ENCODE measurements around the gene VPS52.

VPS52 gene

DNA sequence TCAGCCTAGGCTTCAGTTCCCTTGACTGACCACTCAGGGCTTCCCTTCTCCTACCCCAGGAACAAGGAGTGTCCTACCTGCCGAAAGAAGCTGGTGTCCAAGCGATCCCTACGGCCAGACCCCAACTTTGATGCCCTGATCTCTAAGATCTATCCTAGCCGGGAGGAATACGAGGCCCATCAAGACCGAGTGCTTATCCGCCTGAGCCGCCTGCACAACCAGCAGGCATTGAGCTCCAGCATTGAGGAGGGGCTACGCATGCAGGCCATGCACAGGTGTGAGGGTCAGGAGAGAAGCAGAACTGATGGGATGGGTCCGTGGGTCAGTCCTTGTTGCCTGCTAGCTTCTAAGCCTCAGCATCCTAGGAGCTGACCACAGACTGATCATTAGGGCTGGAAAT lies 61.8 kb downstream of the VPS52 start:
- Mint-ChIP-seq H3K4me1 (peaks cover 38% of the 10 kb centered on the region), H3K27me3 (peaks cover 17% of the 10 kb centered on the region), H3K4me3 (no peak overlapping the region), H3K27ac (no peak overlapping the region), H3K9me3 (no peaks in the 10 kb centered on the region), H3K36me3 (peaks cover 21% of the 10 kb centered on the region)
- no peak for ATAC-seq (ENCODE audit: low read depth)
- DNase-seq (ENCODE audit: low spot score in 2 of 2) = no peak

DNA sequence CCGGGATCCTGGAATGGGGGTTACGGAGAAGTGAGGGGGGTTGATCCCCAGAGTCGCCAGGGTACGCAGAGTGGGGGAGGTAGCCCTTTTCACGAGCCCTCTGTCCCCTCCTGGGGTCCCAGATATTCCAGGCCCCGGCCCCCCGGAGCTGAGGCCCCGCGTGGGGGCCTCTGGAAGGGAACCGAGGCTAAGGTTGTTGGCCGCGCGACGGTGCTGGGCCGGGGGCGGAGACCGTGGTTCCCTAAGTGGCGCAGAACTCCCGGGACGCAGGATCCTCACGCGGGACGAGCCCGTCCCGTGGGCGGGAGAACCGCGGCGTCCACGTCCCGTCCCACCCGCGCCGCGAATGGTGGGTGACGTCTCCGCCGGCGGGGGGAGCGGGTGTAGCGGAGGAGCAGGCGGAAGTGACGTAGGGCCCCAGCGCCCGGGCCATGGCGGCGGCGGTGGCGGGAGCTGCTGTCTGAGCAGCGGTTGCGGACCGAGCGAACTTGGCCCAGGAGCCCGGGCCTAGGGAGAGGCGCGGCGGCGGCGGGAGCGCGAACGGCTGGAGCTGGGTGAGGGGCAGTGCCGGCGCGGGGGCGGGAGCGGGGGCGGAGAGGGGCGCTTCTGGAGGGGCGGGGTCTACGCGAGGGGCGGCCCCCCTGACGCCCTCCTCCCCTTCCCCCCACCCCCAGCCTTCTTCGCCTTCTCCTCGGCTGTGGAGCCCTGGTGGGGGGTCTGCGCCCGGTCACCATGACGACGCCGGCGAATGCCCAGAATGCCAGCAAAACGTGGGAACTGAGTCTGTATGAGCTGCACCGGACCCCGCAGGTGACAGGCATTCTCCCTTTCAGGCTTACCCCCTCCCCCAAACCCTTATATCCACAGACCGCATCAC lies 63.3 kb downstream of the VPS52 start, which contains the start of gene RING1:
RING1 (plus strand) TSS at position 410 of the 877 bp plus-strand sequence; CDS start at position 733, 323 bp downstream.
- no peaks in the 10 kb centered on the region for H3K9me3 Mint-ChIP-seq
- DNase-seq (ENCODE audit: low spot score in 2 of 2) (peak; percentile 82 to 92), ATAC-seq (ENCODE audit: low read depth) (peak; percentile 74)
- peaks cover 19% of the 10 kb centered on the region for H3K36me3 Mint-ChIP-seq
- H3K4me1 Mint-ChIP-seq = peaks cover 35% of the 10 kb centered on the region
- H3K27ac Mint-ChIP-seq = peak within 1 kb of the TSS; percentile 89
- H3K4me3 Mint-ChIP-seq = peak within 1 kb of the TSS; percentile 88
- peaks cover 9% of the 10 kb centered on the region for H3K27me3 Mint-ChIP-seq

DNA sequence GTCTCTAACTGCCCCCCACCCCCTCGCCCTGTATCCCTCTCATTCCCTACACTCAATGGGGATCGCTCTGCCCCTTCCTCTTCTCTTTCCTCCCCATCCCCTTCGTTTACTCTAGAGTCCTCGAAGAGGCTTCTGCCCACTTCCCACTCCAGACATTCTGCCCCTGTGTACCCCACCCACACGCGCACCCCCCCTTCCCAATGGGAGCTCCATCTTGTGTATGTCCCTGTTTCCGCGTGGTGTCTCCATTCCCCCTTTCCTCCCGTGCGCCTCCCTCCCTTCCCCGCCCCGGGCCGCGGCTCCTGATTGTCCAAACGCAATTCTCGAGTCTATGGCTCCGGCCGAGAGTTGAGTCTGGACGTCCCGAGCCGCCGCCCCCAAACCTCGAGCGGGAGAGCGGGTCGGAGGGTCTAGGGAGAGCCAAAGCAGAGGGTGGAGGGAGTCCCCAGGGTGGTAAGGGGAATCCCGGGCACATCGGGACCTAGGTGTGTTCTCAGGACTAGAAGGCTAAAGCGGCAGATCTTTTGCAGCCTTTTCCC lies 64.1 kb downstream of the VPS52 start:
- H3K27me3 Mint-ChIP-seq = peaks cover 4% of the 10 kb centered on the region
- peak overlapping the region; percentile 88 for H3K4me3 Mint-ChIP-seq
- ATAC-seq (ENCODE audit: low read depth) = no peak
- H3K4me1 Mint-ChIP-seq = peaks cover 29% of the 10 kb centered on the region
- H3K9me3 Mint-ChIP-seq = no peaks in the 10 kb centered on the region
- peak overlapping the region; percentile 89 for H3K27ac Mint-ChIP-seq
- no peak for DNase-seq (ENCODE audit: low spot score in 2 of 2)
- peaks cover 26% of the 10 kb centered on the region for H3K36me3 Mint-ChIP-seq

DNA sequence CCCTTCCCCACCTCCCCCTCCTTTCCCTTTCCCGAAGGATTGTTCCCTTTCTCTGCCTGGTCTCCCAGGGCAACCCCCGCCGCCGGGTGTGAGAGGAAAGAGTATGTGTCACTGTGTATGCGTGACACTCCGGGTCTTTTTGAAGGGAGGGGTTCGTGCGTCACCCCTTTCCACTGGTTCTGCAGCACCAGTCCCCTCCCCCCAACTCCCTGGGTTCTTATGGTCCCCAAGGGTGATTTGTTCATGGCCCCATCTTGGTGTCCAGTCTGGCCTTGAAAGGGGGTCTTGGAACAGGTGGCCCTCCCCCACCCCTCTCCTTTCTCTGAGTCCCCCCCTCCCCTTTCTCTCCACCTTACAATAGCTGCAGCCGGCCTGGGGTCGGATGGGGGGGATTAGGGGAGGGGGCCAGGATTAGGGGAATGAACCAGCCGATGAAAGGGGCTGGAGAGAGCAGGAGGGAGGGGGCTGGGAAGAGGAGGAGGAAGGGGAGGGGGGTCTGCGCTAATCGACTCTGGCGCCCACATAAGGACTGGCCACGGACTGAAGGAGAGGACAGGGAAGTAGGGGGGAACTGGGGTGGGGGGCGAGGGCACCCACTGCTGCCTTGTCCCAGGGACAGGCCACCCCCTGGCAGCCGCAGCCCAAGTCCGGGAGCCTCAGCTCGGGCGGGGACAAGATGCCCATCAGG lies 64.7 kb downstream of the VPS52 start:
- Mint-ChIP-seq H3K4me1 (peaks cover 34% of the 10 kb centered on the region), H3K27ac (peak overlapping the region; percentile 89), H3K9me3 (no peaks in the 10 kb centered on the region), H3K36me3 (peaks cover 28% of the 10 kb centered on the region), H3K27me3 (peaks cover 1% of the 10 kb centered on the region), H3K4me3 (peak overlapping the region; percentile 88)
- DNase-seq (ENCODE audit: low spot score in 2 of 2) (no peak), ATAC-seq (ENCODE audit: low read depth) (no peak)

DNA sequence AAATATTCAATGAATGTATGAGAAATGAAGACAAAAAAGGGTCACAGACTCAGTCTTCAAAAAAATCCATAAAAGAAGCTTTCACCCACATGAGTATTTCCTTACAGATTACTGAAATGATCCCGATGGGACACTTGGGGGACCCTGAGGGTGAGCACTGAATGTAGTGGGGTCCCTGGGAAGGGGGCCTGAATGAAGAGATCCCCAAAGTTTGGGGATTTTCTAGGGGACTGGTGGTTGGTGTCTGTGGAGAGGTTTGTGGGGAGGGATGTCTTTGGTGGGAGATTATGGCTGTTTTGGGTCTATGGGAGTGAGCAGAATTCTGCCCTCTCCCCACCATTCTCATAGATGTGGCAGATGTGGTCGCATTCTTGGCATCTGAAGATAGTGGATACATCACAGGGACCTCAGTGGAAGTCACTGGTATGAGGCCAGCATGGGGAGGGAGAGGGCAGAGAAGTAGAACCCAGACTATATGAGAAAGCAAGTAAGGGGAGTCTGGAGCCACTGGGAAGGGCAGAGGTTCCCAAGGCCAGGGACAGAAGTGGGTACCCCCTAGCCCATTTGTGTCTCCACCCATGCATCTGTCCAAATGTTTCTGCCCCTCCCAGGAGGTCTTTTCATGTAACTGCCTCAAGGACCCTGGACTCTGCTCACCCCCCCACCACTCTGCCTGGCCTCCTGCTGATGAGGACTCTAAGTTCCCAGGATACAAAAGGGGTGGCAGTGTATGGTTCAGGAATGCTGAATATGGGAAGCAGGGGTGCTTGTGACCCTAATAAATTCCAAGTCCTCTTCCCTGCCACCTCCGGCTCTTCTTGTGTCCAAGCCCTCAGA lies 65.4 kb downstream of the VPS52 start:
- Mint-ChIP-seq H3K36me3 (peaks cover 25% of the 10 kb centered on the region), H3K27me3 (no peaks in the 10 kb centered on the region), H3K9me3 (no peaks in the 10 kb centered on the region), H3K27ac (no peak overlapping the region), H3K4me3 (peak overlapping the region; percentile 49), H3K4me1 (peaks cover 41% of the 10 kb centered on the region)
- ATAC-seq (ENCODE audit: low read depth) (no peak), DNase-seq (ENCODE audit: low spot score in 2 of 2) (no peak)

DNA sequence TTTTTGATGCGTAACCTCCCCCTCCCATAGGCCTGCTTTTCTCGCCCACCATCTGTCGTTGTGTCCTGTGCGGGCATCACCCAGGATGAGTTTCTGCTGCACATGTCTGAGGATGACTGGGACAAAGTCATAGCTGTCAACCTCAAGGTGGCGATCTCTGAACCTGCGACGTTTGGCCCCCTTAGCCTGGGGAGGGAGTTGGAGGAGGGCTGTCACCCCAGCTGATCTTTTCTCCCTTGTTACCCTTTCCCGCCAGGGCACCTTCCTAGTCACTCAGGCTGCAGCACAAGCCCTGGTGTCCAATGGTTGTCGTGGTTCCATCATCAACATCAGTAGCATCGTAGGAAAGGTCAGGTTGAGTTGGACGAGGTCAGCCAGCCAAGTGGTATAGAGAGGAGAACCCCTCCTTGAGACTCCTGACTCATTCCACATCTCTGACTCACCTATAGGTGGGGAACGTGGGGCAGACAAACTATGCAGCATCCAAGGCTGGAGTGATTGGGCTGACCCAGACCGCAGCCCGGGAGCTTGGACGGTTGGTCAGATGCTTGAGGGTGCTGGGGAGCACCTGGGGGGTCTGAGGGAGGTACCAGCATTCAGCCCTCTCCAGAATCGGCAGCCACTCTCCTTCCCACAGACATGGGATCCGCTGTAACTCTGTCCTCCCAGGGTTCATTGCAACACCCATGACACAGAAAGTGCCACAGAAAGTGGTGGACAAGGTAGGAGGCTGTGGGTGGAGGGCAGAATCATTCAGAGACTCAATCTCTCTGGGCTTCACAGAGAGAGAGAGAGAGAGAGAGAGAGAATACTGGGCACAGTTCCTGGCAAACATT lies 66.3 kb downstream of the VPS52 start:
- Mint-ChIP-seq H3K4me3 (peak overlapping the region; percentile 94), H3K36me3 (peaks cover 23% of the 10 kb centered on the region), H3K27ac (peak overlapping the region; percentile 0), H3K4me1 (peaks cover 47% of the 10 kb centered on the region), H3K27me3 (no peaks in the 10 kb centered on the region), H3K9me3 (no peaks in the 10 kb centered on the region)
- ATAC-seq (ENCODE audit: low read depth) (no peak), DNase-seq (ENCODE audit: low spot score in 2 of 2) (no peak)

DNA sequence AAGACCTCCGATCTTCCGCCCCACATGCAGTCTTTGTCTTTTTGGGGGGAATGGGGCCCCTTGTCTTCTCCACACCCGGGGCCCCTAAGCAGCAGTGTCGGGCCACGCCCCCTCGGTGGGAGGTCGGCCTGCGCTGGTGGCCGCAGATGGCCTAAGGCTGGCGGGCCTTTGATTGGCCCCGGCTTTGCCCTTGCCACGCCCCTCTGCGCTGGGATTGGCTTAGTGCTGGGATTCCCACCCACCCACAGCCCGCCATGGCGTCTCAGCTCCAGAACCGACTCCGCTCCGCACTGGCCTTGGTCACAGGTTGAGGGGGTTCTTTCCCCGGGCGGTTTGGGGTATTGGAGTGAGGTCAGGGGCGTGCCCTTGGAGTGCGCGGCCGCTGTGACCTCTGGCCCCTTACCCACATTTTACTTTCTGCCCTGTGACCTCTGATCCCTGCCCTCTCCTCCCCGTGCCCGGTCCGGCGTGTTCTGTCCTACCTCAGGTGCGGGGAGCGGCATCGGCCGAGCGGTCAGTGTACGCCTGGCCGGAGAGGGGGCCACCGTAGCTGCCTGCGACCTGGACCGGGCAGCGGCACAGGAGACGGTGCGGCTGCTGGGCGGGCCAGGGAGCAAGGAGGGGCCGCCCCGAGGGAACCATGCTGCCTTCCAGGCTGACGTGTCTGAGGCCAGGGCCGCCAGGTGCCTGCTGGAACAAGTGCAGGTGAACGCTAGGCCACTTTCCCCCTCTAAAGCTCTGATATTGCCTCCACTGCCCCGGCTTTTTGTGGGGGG lies 67.1 kb downstream of the VPS52 start, which contains the start of gene HSD17B8:
HSD17B8 (plus strand) TSS at position 241 of the 776 bp plus-strand sequence; CDS start at position 255, 14 bp downstream.
- no peaks in the 10 kb centered on the region for H3K9me3 Mint-ChIP-seq
- no peaks in the 10 kb centered on the region for H3K27me3 Mint-ChIP-seq
- H3K36me3 Mint-ChIP-seq = peaks cover 18% of the 10 kb centered on the region
- H3K27ac Mint-ChIP-seq = peak within 1 kb of the TSS; percentile 0
- H3K4me1 Mint-ChIP-seq = peaks cover 48% of the 10 kb centered on the region
- H3K4me3 Mint-ChIP-seq = peak within 1 kb of the TSS; percentile 94
- ATAC-seq (ENCODE audit: low read depth) = peak; percentile 59
- peak; percentile 74 to 77 for DNase-seq (ENCODE audit: low spot score in 2 of 2)

DNA sequence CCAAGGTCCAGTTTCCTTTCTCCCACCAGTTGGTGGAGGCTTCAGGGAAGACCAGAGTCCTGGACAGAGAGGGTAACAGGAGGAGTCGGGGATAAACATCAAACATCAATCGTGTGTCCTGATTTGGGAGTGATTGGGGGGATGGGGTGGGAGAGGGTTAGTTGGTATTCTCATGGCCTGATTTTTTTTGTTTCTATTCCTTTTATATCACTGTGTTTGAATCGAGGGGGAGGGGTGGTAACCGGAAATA lies 67.6 kb downstream of the VPS52 start:
- H3K36me3 Mint-ChIP-seq = peaks cover 16% of the 10 kb centered on the region
- no peak for DNase-seq (ENCODE audit: low spot score in 2 of 2)
- no peak for ATAC-seq (ENCODE audit: low read depth)
- peaks cover 50% of the 10 kb centered on the region for H3K4me1 Mint-ChIP-seq
- peak overlapping the region; percentile 94 for H3K4me3 Mint-ChIP-seq
- no peaks in the 10 kb centered on the region for H3K9me3 Mint-ChIP-seq
- no peaks in the 10 kb centered on the region for H3K27me3 Mint-ChIP-seq
- H3K27ac Mint-ChIP-seq = no peak overlapping the region

DNA sequence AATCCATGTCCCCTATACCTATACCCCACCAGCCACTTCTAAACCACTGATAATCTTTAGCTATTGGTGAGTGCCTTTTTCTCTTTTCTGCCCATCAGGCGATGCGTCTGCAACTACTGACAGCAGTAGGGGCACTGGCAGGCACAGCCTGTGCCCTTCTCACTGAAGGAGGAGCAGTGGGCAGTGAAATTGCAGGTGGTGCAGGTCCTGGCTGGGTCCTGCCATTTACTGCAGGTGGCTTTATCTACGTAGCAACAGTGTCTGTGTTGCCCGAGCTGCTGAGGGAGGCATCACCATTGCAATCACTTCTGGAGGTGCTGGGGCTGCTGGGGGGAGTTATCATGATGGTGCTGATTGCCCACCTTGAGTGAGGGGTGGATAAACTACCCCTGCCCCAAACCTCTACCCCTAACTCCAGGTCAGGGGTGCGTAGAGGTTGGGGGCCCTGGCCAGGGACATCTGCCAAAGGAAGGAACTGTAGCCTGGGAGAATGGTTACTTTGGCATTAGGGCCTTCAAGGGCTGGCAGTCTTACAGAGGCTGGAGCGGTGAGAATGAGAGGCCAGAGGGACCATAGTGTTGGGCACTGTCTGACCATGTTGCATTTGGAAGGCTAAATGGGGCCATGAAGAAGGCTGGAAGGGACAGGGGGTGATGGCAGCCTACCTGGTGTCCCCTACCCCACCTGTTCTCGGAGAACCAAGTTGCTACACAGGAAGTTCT lies 68.1 kb downstream of the VPS52 start:
- Mint-ChIP-seq H3K36me3 (peaks cover 16% of the 10 kb centered on the region), H3K27me3 (no peaks in the 10 kb centered on the region), H3K9me3 (no peaks in the 10 kb centered on the region), H3K4me3 (peak overlapping the region; percentile 94), H3K4me1 (peaks cover 50% of the 10 kb centered on the region), H3K27ac (no peak overlapping the region)
- DNase-seq (ENCODE audit: low spot score in 2 of 2) (no peak), ATAC-seq (ENCODE audit: low read depth) (no peak)

DNA sequence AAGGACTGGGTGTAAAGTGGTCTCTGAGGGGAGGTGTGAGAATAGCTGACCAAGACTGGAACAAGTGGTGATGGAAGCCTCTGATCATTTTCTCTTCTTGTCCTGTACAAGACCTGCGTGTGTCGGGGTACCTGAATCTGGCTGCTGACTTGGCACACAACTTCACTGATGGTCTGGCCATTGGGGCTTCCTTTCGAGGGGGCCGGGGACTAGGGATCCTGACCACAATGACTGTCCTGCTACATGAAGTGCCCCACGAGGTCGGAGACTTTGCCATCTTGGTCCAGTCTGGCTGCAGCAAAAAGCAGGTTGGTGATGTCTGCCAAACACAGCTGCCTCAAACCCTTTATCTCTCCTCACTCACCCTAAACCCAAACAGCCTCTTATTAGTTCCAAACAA lies 68.9 kb downstream of the VPS52 start:
- Mint-ChIP-seq H3K4me1 (peaks cover 57% of the 10 kb centered on the region), H3K27ac (no peak overlapping the region), H3K36me3 (peaks cover 19% of the 10 kb centered on the region), H3K27me3 (no peaks in the 10 kb centered on the region), H3K9me3 (no peaks in the 10 kb centered on the region), H3K4me3 (peak overlapping the region; percentile 29)
- no peak for DNase-seq (ENCODE audit: low spot score in 2 of 2)
- ATAC-seq (ENCODE audit: low read depth) = no peak

DNA sequence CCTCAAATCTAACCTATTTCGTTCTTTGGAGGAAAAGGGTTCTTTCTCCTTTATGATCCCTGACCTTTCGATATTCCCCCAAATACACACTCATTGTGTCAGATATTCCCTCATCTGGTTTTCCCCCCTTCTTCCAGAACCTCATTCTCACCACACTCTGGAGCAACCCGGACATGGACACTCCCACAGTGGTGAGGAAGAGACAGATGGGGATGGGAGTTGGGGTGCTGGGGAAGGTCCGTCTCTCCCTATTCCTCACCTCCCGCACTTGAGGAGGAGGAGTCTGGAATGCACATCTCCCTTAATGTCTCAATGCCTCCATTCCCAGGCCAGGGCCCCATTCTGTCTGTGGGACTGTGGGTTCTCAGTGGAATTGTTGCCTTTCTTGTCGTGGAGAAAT lies 69.7 kb downstream of the VPS52 start:
- ATAC-seq (ENCODE audit: low read depth) = no peak
- H3K27me3 Mint-ChIP-seq = no peaks in the 10 kb centered on the region
- no peaks in the 10 kb centered on the region for H3K9me3 Mint-ChIP-seq
- H3K27ac Mint-ChIP-seq = no peak overlapping the region
- H3K36me3 Mint-ChIP-seq = peaks cover 22% of the 10 kb centered on the region
- peak overlapping the region; percentile 99 for H3K4me3 Mint-ChIP-seq
- peaks cover 60% of the 10 kb centered on the region for H3K4me1 Mint-ChIP-seq
- DNase-seq (ENCODE audit: low spot score in 2 of 2) = no peak

DNA sequence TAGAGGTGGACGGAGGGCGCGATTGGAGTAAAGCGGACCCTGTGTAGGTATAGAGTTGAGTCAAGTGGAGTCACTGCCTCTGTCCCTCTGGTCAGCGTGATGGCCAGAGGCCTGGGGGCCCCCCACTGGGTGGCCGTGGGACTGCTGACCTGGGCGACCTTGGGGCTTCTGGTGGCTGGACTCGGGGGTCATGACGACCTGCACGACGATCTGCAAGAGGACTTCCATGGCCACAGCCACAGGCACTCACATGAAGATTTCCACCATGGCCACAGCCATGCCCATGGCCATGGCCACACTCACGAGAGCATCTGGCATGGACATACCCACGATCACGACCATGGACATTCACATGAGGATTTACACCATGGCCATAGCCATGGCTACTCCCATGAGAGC lies 70.5 kb downstream of the VPS52 start:
- H3K4me3 Mint-ChIP-seq = peak overlapping the region; percentile 99
- no peak for ATAC-seq (ENCODE audit: low read depth)
- H3K27me3 Mint-ChIP-seq = no peaks in the 10 kb centered on the region
- peak overlapping the region; percentile 95 for H3K27ac Mint-ChIP-seq
- no peaks in the 10 kb centered on the region for H3K9me3 Mint-ChIP-seq
- no peak for DNase-seq (ENCODE audit: low spot score in 2 of 2)
- H3K36me3 Mint-ChIP-seq = peaks cover 27% of the 10 kb centered on the region
- H3K4me1 Mint-ChIP-seq = peaks cover 60% of the 10 kb centered on the region
